ENCODE measurements around the gene CTAG1B.
"Not testable (repeated sequence)": the region's sequence is repeated elsewhere in the genome, so short reads cannot be mapped to it uniquely, and the experiment has no call there.

The CTAG1B gene

GRCh38 chrX:154593201-154593600, 25.9 kb downstream of the CTAG1B start:
- no peak for TF ChIP-seq CTCF (IDR thresholded peaks at IDR 0.05; ENCODE audit: low read depth, low read length)
- no peak overlapping the region for H3K4me3 ChIP-seq (replicated peaks in 1 of 2; ENCODE audit: low read depth in 2 of 2, low read length in 2 of 2)
- DNase-seq (ENCODE audit: low read depth in 2 of 2), result no peak

- no peak for TF ChIP-seq CTCF (IDR thresholded peaks at IDR 0.05; ENCODE audit: low read depth, low read length)
These were observed 26.6 kb downstream of the CTAG1B start for GRCh38 chrX:154592505-154592904.

DNA sequence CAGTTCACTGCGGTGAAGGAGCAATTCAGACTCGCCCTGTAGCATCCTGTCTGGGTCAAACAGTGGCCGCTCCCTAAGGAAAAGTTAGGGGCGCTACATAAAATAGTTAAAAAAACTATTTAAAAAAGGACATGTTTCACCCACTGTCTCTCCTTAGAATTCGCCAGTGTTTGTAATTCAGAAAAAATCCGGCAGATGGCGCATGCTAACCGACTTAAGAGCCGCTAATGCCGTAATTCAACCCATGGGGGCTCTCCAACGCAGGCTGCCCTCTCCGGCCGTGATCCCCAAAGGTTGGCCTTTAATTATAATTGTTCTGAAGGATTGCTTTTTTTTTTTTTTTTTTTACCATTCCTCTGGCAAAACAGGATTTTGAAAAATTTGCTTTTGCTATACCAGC, 28.7 kb downstream of the CTAG1B start:
- not testable (repeated sequence) for H3K4me3 ChIP-seq (replicated peaks in 1 of 2; ENCODE audit: low read depth in 2 of 2, low read length in 2 of 2); DNase-seq (ENCODE audit: low read depth in 2 of 2)

More at GRCh38 chrX:154592505-154592904, 26.6 kb downstream of the CTAG1B start:
- no peak for DNase-seq (ENCODE audit: low read depth in 2 of 2)
- H3K4me3 ChIP-seq (replicated peaks in 1 of 2; ENCODE audit: low read depth in 2 of 2, low read length in 2 of 2), result no peak overlapping the region

GRCh38 chrX:154584585-154585183, 34.4 kb downstream of the CTAG1B start, which contains the start of gene CTAG1A:
Gene CTAG1A (plus strand): TSS chrX:154585133. CDS start chrX:154585207, 74 bp downstream.
- H3K4me3 ChIP-seq (replicated peaks in 1 of 2; ENCODE audit: low read depth in 2 of 2, low read length in 2 of 2); DNase-seq (ENCODE audit: low read depth in 2 of 2): not testable (repeated sequence)

GRCh38 chrX:154582994-154583393, 36.1 kb downstream of the CTAG1B start:
- not testable (repeated sequence) for H3K4me3 ChIP-seq (replicated peaks in 1 of 2; ENCODE audit: low read depth in 2 of 2, low read length in 2 of 2); DNase-seq (ENCODE audit: low read depth in 2 of 2)

- H3K4me3 ChIP-seq (replicated peaks in 1 of 2; ENCODE audit: low read depth in 2 of 2, low read length in 2 of 2); DNase-seq (ENCODE audit: low read depth in 2 of 2): not testable (repeated sequence)
These were observed 44.0 kb downstream of the CTAG1B start for GRCh38 chrX:154575076-154575475.

- H3K4me3 ChIP-seq (replicated peaks in 1 of 2; ENCODE audit: low read depth in 2 of 2, low read length in 2 of 2); DNase-seq (ENCODE audit: low read depth in 2 of 2): not testable (repeated sequence)
These were observed 46.0 kb downstream of the CTAG1B start for GRCh38 chrX:154573061-154573460.

DNA sequence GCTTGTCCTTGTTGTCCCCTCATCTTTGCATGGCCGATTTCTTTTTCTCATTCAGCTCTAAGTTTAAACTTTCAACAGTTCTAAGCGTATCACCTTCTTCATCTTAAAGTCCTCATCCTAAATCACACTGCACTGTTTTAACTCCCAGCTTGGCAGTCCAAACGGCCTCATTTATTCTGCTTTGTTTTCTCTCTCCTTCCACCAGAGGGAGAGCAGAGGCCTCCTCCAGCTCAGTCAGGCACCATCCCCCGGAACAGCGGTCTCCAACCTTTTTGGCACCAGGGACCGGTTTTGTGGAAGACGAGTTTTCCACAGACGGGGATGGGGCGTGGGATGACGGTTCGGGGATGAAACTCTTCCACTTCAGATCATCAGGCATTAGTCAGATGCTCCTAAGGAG, 48.7 kb downstream of the CTAG1B start:
- H3K4me3 ChIP-seq (replicated peaks in 1 of 2; ENCODE audit: low read depth in 2 of 2, low read length in 2 of 2); DNase-seq (ENCODE audit: low read depth in 2 of 2): not testable (repeated sequence)
